ENCODE results near the gene DYNC1LI1. TPM values are rescaled to one million over a fixed set of nuclear protein-coding genes. Genes with fewer than 3 reads are reported as not detected.

DYNC1LI1 gene
- total and polyA plus RNA-seq, 4 donors, result 9.2 to 21.1 (median 13.6) TPM

- under 1% methylated on average over 61 of the region's 61 CpGs for WGBS
- TF ChIP-seq RAD21 (IDR thresholded peaks at IDR 0.05) (peak in 1 of 2 donors; percentile 37), CTCF (IDR thresholded peaks at IDR 0.05; ENCODE audit: low read depth, low read length, missing input control) (no peak), NR2F2 (IDR thresholded peaks at IDR 0.05) (no peak), SP1 (IDR thresholded peaks at IDR 0.05) (peak; percentile 32), HNF4G (IDR thresholded peaks at IDR 0.05) (peak; percentile 11), TAF1 (conservative IDR thresholded peaks at IDR 0.05) (peak; percentile 61), MAX (IDR thresholded peaks at IDR 0.05) (no peak), HNF4A (conservative IDR thresholded peaks at IDR 0.05) (peak; percentile 73 to 74), EGR1 (IDR thresholded peaks at IDR 0.05; ENCODE audit: low read depth in 2 of 2) (peak; percentile 17 to 54), FOXA2 (IDR thresholded peaks at IDR 0.05) (no peak), FOXA1 (IDR thresholded peaks at IDR 0.05) (no peak), JUND (IDR thresholded peaks at IDR 0.05) (no peak), GABPA (IDR thresholded peaks at IDR 0.05 in 1 of 2, conservative IDR thresholded peaks at IDR 0.05 in 1 of 2) (peak; percentile 28 to 53), YY1 (IDR thresholded peaks at IDR 0.05) (peak; percentile 72), ATF3 (IDR thresholded peaks at IDR 0.05) (no peak), RXRA (IDR thresholded peaks at IDR 0.05) (peak; percentile 8 to 37), ZBTB33 (IDR thresholded peaks at IDR 0.05) (no peak), REST (IDR thresholded peaks at IDR 0.05) (peak; percentile 6)
- Histone ChIP-seq H3K9ac (ENCODE audit: low read depth in 1 of 2, low read length in 2 of 2) (peak within 1 kb of the TSS; percentile 86 to 94), H3K4me1 (ENCODE audit: control insufficient read depth in 4 of 4, insufficient read depth in 4 of 4, low read length in 3 of 4) (peaks cover 4 to 22% (median 7%) of the 10 kb centered on the region in 4 donors), H3K36me3 (ENCODE audit: control insufficient read depth in 4 of 4, insufficient read depth in 3 of 4, low read depth in 1 of 4, low read length in 3 of 4) (no peaks in the 10 kb centered on the region), H3K4me3 (ENCODE audit: low read depth in 1 of 3, low read length in 3 of 3) (peak within 1 kb of the TSS; percentile 68 to 93 (median 93)), H3K27ac (ENCODE audit: low read depth in 1 of 2, low read length in 2 of 2) (peak within 1 kb of the TSS; percentile 97), H3K27me3 (ENCODE audit: control insufficient read depth in 4 of 4, insufficient read depth in 4 of 4, low read length in 3 of 4) (no peaks in the 10 kb centered on the region), H3K9me3 (ENCODE audit: control insufficient read depth in 4 of 4, low read length in 3 of 4) (no peaks in the 10 kb centered on the region)
- peak; percentile 90 for DNase-seq (ENCODE audit: low spot score)
Measured at GRCh38 chr3:32502118-32502945, 68.3 kb downstream of the DYNC1LI1 start, which contains the start of gene CMTM6. Gene CMTM6 (minus strand): TSS chr3:32502852. CDS start chr3:32502745, 107 bp downstream.
